Astrocyte of the cerebellum (primary cell): ENCODE measurements around the gene CTSW.

ENCODE experiments used
- DNase-seq: peaks from one replicate; pipeline ENCODE4 v3.0.0-alpha.2; 2011; ENCODE audit warnings: low read depth
- H3K4me3 ChIP-seq: 2 replicates; pipeline ENCODE4 v1.5.1; 2011; ENCODE audit warnings: mild to moderate bottlenecking, low read depth, low read length, moderate library complexity
- CTCF ChIP-seq: IDR thresholded peaks from 2 replicates; pipeline ENCODE4 v1.5.1; 2012; ENCODE audit warnings: low read length, low read depth, moderate library complexity, mild to moderate bottlenecking; ENCODE audit errors: missing control alignments
- in situ Hi-C: cut with HindIII; loops from 2 replicates; pipeline ENCODE4 v1.10.0; 2017; ENCODE audit warnings: low sequenced_read_pairs

CTSW gene

GRCh38 chr11:65921033-65921555 is 41.5 kb downstream of the CTSW start:
- H3K4me3 ChIP-seq: no peak overlapping the region
- in situ Hi-C loops: no loop called here
- DNase-seq: no peak
- TF ChIP-seq CTCF: no peak

- H3K4me3 ChIP-seq: no peak overlapping the region
- no peak for TF ChIP-seq CTCF
- no peak for DNase-seq
- in situ Hi-C loops: no loop called here
Measured at GRCh38 chr11:65921876-65922275, 42.2 kb downstream of the CTSW start.

GRCh38 chr11:65922565-65922964 is 42.9 kb downstream of the CTSW start:
- no peak for TF ChIP-seq CTCF
- in situ Hi-C loops: no loop called here
- no peak overlapping the region for H3K4me3 ChIP-seq
- DNase-seq: no peak

- in situ Hi-C loops: no loop called here
- no peak for TF ChIP-seq CTCF
- H3K4me3 ChIP-seq: no peak overlapping the region
- no peak for DNase-seq
Measured at GRCh38 chr11:65925397-65925796, 45.8 kb downstream of the CTSW start.

GRCh38 chr11:65927904-65928397 is 48.3 kb downstream of the CTSW start:
- no peak for TF ChIP-seq CTCF
- no peak for DNase-seq
- in situ Hi-C loops: no loop called here

GRCh38 chr11:65928667-65929066 is 49.0 kb downstream of the CTSW start:
- DNase-seq: no peak
- in situ Hi-C loops: no loop called here
- TF ChIP-seq CTCF: no peak
- no peak overlapping the region for H3K4me3 ChIP-seq

More at GRCh38 chr11:65927904-65928397, 48.3 kb downstream of the CTSW start:
- H3K4me3 ChIP-seq: no peak overlapping the region
